GM19193 (cell line): ENCODE results near the gene MTMR3.

Experiments used
- POLR2A ChIP-seq: IDR thresholded peaks from 4 replicates; pipeline ENCODE4 v1.6.1; 2011; ENCODE audit not compliant: insufficient read depth, insufficient read length; ENCODE audit errors: extremely low read depth

Gene MTMR3

GRCh38 chr22:29997516-29997915 lies 114.5 kb downstream of the MTMR3 start:
- TF ChIP-seq POLR2A: no peak

DNA sequence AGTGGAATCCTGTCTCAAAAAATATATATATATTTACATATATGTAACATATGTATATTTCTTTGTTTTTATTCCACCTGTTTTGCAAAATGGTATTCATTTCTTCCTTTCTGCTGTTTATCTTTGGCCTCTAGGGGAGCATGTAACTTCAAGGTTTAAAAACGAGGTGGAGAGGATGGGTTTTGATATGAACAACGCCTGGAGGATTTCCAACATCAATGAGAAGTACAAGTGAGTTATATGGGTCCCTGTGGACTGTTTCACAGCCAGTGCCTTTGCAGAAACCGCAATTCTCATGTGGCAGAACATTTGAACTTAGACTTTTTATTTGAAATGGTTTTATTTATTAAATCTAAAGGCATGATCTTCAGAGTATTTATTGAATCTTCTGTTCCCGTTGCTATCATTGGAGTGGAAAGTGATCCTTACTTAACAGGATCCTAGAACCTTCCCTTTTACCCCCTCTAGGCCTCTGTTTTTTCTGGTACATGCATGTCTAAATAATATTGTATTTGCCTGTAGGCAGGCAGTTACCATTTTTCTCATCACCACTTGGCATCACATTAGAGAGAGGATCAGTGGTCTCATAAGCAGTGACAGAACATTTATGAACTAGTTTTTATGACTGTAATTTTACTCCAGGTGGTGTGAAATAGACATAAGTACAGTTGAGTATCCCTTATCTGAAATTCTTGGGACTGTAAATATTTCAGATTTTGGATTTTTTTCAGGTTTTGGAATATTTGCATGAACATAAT lies 115.8 kb downstream of the MTMR3 start:
- no peak for TF ChIP-seq POLR2A

GRCh38 chr22:30000566-30000965 lies 117.6 kb downstream of the MTMR3 start:
- no peak for TF ChIP-seq POLR2A

- TF ChIP-seq POLR2A: no peak
These were observed 118.5 kb downstream of the MTMR3 start for GRCh38 chr22:30001459-30001858.

DNA sequence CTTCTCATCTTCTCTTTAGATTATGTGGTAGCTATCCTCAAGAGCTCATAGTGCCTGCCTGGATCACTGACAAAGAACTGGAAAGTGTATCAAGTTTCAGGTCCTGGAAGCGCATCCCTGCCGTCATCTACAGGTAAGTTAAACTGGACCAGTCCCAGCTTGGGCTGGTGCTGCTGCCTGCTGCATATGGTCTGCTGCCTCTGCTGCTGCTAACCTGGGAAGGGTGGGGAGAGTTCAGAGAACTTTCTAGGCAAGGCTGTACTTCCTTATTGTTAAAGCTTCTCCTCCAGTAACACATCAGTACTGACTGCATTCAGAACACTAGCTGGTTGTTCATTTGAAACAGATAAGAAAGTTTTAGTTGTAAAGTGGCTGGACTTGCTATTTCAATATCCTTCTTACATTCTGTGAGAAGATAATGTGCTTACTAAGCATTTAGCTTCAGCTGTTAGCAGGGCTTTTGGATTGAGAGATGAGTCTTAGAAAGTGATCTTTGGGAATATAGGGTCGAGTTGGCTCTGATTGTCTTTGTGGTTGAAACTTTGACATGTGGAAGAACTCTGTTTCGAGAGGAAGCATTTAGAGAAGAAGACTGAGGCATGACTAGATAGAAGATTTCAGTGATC lies 120.0 kb downstream of the MTMR3 start:
- no peak for TF ChIP-seq POLR2A

DNA sequence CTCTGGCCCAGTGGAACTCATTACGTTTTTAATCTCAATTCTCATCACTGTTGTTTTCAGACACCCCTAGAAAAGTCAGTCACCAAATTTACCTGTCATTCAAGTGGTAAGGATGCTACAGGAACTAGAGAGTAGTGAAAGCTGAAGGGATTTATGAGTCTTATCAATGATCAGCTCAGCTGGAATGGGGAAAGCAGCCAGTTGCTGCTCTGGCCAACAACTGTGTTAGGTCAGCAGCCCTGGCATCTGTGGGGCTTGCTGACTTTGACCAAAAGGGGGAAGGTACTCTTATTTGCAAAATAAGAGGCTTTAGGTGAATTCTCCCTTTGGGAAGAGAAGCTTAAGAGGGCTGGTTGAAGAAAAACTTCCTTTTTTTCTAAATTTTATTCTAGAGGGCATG lies 121.1 kb downstream of the MTMR3 start:
- no peak for TF ChIP-seq POLR2A

GRCh38 chr22:30004694-30005093 lies 121.7 kb downstream of the MTMR3 start:
- TF ChIP-seq POLR2A: no peak

GRCh38 chr22:30005213-30005857 lies 122.4 kb downstream of the MTMR3 start:
- no peak for TF ChIP-seq POLR2A

GRCh38 chr22:30007361-30007760 lies 124.4 kb downstream of the MTMR3 start:
- TF ChIP-seq POLR2A: no peak

DNA sequence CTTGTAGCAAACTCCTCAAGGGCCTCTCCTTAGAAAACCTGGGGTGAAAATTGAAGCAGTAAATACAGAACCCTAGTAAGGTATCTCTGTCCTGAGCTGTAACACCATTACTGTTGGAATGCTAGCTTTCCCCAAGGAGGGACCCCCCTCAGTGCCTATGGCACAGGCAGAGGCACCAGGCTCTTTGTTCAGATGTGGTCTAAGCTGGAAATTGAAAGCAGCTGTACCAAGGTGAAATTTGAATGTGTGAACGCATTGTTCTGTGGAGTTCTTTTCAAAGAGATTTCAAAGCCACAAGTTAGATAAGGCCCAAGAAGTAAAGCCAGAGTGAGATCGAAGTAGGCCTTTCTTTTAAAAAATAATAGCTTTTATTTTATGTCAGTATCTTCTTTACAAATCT lies 125.4 kb downstream of the MTMR3 start:
- TF ChIP-seq POLR2A: no peak

DNA sequence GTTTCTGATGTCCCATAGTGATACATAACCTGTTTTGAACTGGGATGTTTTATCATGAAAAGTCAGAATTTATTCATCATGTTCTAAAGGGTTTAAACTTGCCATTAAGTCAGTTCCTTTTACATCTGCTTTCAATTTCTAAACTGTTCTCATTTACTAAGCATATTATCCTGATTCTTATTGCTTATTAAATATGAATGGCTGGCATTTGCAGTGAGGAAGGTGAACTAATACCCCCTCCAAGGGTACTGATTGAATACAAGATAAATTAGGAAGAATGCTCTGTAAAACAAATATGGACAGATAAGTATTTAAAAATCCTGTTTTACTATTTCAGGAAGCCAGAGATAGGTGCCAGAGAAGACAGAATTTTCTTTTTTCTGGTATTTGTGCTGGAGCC lies 126.5 kb downstream of the MTMR3 start:
- TF ChIP-seq POLR2A: no peak

GRCh38 chr22:30010789-30011405 lies 127.9 kb downstream of the MTMR3 start:
- TF ChIP-seq POLR2A: no peak

DNA sequence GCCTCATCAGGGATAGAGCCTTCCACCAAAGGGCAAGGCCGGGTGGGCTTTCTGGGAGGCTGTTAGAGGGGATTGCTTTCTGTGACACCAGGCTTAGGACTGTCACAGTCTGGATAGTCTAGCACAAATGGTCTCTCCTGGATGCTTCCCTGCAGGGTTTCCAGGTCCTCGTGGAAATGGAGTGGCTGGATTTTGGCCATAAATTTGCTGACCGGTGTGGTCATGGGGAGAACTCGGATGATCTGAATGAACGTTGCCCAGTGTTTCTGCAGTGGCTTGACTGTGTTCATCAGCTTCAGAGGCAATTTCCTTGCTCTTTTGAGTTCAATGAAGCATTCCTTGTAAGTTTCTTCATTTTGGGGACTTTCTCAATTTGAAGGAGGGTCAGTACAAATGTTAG lies 130.2 kb downstream of the MTMR3 start:
- no peak for TF ChIP-seq POLR2A

- no peak for TF ChIP-seq POLR2A
These were observed 131.3 kb downstream of the MTMR3 start for GRCh38 chr22:30014244-30014643.

DNA sequence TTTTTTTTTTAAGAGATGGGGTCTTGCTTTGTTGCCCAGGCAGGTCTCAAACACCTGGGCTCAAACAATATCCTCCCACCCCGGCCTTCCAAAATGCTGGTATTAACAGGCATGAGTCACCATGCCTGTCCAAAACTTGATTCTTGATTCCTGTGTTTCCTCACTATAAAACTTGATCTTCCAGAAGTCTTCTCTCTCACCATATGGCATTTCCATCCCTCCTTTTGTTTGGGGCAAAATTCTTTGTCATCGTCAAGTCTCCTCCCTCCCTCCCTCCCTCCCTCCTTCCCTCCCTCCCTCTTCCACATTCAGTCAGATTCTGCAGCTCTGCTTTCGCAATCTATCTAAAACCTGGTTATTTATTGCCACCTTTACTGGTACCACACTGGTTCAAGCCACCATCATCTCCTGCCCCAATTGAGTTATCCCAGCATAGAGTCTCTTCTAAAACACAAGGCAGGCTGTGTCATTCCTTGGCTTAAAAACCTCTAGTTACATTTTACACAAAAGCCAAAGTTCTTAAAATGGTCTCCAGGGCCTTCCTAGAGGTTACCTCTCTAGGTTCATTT lies 132.3 kb downstream of the MTMR3 start:
- no peak for TF ChIP-seq POLR2A

- TF ChIP-seq POLR2A: no peak
These were observed 132.9 kb downstream of the MTMR3 start for GRCh38 chr22:30015846-30016245.

DNA sequence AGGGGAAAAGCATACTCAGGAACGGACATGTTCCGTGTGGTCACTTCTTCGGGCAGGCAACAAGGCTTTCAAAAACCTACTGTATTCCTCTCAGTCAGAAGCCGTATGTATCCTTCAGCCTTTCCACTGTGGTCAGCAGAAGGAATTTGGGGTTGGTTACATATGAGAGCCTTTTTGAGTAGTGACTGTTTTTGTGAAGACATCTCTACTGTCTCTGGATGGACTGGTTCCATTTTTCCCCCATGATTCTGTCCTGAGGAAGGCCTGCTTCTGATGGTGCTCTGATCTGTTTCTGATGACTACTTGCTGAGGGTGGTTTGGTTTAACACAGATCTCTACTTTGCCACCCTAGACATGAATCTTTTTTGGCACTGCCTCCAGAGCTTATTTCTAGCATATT lies 133.6 kb downstream of the MTMR3 start:
- TF ChIP-seq POLR2A: no peak
